Endothelial cell of hepatic sinusoid (primary cell): ENCODE data around the gene ARHGEF7.

ENCODE experiments used
- in situ Hi-C: cut with HindIII; loops from 2 replicates; pipeline ENCODE4 v1.10.0; 2017; ENCODE audit warnings: low sequenced_read_pairs

Gene ARHGEF7

DNA sequence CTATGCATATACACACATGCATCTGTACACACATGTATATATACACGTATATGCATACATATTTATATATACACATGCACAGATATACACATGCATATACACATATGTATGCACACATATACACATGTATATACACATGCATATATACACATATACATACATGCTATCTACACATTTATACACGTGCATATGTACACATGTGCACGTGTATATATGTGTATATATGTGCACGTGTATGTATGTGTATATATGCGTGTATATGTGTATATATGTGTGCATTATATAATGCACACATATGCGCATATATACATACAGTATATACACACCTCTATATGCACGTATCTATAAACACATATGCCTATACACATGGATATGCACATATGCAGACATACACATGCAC is 17.8 kb downstream of the ARHGEF7 start:
- in situ Hi-C loops: no loop called here

DNA sequence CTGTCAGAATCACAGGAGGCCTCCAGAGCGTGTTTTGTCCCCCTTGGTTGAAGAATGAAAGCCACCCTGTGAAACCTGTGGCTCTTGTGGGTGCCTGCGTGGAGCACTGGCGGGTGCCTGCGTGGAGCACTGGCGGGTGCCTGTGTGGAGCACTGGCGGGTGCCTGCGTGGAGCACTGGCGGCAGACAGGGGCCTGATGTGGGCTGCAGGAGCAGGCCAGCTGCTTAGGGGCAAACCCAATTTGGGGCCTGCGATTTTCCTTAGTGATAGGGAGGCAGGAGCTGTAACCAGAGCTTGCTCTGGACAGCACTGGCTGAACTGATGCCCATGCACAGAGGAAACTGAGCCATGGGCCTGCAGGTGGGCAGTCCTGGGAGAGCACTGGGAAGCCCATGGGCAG is 24.3 kb downstream of the ARHGEF7 start:
- in situ Hi-C loops: no loop called here

DNA sequence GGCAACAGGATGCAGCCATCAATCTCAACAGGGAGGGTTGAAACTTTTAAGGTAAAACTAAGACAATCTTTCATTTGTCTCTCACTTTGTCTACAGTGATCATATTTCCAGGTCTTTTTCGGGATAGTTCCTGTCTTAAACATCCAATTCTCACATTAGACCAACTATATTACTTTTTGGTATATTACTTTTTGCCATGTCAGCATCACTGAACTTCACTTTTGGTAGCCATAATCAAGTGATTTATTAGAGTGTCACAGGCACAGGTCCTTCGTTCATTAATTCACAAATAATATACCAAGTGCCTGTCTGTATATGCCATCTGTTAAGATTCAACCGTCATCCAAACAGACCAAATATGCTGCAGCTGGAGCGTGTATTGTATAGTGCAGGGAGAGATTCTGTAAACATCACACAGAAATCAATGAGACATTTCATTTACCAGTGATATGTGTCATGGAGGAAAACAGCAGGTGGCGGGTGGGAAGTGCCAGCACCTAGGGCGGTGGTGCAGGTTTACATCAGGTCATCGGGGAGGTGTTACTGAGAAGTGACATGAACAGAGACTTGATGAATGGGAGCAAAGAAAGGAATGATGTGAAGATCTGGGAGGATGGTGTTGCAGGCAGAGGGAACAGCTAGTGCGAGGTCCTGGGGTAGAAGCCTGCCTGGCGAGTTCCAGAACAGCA is 24.9 kb downstream of the ARHGEF7 start:
- in situ Hi-C loops: no loop called here

DNA sequence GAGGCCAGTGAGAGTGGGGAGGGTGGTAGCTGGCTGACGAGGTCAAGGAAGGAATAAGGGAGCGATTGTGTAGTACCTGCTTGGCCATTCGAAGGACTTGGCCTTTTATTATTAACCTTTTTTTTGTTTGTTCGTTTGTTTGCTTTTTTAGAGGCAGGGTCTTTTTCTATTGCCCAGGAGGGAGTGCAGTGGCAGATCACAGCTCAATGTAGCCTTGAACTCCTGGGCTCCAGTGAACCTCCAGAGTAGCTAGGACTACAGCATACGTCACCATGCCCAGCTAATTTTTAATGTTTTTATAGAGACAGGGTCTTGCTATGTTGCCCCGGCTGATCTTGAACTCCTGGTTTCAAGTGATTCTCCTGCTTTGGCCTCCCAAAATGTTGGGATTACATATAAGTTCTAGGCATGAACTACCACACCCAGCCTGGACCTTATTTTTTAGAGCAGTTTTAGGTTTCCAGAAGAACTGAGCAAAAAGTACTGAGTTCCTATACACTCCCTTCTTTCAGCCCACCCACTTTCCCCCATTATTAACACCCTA is 25.5 kb downstream of the ARHGEF7 start:
- in situ Hi-C loops: no loop called here

DNA sequence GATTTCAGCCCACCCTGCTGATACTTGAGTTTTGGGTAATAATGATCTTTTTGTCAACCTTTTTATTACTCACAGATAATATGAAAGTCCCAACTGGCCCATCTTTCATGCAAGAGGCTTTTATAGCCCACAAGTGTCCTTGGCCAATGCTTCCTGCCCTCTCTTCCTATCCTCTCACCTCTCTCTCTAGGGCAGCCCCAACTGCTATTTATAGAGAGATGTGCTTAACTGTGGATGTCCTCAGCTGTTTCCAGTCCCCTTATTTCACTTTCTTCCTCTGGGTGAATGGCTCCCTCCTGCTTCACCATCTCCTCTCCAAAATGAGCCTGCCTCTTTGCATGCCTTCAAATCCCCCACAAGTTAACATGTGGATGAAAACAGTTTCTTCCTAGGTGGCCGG is 27.4 kb downstream of the ARHGEF7 start:
- in situ Hi-C loops: no loop called here

DNA sequence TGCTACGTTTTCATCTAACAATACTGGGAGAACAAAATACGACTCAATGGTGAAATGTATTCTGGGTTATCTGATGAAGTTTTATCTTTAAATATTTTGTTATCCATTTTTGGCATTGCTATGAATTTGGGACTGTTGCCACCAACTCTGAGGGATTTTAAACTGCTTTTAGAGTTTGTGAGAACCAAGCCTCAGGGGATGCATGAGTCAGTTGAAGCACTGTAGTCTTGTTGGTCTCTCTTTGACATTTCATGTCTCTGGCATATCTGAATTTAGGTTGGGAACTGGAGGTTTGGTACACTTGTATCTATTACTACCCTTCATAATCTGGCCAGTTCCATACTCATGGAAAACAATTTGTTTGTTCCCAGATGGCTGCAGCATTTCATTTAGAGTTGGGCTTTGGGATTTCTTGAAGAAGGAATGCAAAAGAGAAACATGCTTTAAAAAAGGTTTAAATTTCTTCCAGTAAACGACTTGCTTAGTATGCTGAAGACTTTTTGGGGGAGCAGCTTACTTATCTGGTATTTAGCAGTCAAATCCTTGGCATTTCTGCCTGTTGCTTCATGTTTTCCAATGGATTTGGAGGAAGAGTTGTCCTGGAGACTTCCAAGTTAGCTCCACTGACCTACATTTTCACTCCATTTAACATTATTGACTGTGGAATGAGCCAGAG is 28.9 kb downstream of the ARHGEF7 start:
- in situ Hi-C loops: no loop called here

DNA sequence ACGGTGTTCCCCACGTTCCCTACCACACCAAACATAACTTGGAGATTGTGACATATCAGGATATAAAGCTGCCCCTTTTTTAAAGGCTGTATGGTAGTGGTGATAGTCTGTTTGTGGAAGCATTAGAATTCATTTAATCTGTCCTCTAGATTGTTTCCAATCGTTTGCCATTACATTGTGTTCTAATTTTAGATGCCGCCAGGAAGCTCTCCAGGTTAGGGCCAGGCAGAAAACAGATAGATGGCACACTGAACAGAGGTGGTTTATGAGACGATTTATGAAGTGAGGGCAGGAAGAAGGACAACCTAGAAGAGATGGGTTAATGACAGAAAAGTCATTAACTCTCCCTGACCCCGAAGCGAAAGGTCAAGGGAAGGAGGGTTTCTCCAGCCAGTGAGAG is 30.0 kb downstream of the ARHGEF7 start:
- in situ Hi-C loops: no loop called here

DNA sequence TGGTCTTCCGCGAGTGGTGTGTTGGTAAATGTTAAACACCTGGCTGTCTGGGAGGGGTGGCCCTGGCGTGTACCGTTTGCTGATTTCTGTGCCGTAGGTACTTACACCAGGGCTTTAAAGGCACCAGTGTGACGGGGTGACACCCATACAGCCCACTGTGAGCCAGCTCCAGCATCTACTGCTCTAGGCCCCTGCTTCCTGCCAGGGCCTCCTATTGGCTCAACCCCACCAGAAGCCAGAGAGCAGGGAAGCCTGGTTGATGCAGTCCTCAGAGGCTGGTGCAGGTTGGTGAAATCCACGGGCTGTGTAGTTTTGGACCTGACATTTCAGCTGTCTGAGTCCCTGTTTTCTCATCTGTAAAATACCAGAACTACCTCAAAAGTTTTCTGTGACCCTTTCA is 30.4 kb downstream of the ARHGEF7 start:
- in situ Hi-C loops: no loop called here

DNA sequence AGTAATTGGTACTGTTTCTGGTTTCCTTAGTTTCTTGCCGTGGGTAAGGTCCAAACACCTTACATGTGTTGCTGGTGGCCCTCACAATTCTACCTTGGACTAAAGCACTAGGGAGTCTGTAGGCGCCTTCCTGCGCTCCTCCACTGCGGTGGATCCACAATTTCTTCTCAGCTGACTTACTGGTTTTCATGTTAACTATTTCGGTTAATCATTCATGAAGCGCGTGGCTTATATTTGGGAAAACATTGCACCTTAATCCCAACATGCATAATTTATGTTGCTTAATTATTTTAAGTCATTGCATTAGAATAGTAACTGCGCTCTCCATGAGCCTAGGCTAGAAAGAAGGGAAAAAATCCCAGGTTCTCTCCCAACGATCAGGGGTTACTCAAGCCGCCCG is 37.7 kb downstream of the ARHGEF7 start:
- in situ Hi-C loops: no loop called here

DNA sequence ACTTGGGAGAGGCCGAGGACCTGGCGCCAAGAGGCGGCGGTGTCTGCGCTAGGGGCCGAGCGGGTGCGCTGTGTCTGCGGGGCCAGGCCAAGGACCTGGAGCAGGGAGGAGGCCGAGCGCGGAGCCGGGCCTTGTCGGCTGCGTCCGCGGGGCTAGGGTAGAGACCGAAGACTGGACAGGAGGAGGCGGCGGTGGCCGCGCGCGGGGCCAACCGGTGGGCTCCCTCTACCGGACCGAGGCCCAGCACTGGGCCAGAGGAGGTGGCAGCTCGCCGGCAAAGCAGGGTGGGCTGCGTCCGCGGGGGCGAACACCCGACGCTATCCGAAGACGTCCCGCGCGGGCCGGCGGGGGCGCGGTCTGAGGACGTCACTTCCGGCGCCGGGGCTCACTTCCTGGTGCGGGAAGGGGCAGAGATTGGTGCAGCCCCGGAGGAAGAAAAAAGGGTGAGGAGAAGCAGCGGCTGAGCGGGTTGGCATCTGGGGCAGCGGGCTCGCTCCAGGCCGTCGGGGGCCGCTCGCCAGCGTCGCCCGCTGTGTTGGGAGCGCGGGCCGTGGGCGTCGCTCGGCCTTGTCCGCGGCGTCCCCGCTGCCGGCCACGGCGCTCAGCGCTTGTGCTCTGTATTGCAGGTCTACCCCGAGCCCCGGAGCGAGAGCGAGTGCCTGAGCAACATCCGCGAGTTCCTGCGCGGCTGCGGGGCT is 38.3 kb downstream of the ARHGEF7 start:
- in situ Hi-C loops: no loop called here

DNA sequence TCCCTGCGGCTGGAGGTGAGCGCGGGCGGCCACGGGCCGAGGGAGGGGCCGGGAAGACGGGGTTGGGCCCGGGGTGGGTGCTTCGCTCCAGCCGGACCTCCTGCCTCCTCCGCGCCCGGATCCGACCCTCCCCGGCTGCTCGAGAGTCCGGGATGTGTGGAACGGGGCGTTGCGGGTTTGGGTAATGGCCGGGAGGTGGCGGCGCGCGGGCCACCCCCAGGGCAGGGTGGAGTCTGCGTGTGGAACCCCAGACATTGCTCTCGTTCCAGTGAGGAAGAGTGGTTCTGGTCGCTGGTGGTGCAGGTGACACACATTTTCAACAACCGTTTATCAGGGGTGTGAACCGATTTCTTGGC is 38.8 kb downstream of the ARHGEF7 start:
- in situ Hi-C loops: no loop called here

DNA sequence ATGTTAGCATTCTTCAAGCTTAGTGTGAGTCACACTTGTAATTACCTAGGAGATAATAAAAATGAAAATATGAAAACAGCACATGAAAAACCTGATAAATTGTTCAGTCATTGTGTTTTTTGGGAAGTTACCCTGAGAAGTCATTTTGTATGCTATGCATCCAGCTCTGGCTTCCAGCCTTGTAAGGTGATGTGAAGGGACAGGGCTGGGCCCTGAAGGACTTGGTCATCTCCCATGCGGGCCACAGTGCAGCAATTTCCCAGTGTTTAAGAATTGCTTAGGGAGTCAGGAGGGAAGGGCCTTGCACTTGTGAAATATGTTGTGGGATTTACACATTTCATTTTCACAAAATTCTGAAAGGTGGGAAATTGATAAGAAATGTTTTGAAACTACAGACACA is 41.3 kb downstream of the ARHGEF7 start:
- in situ Hi-C loops: no loop called here

DNA sequence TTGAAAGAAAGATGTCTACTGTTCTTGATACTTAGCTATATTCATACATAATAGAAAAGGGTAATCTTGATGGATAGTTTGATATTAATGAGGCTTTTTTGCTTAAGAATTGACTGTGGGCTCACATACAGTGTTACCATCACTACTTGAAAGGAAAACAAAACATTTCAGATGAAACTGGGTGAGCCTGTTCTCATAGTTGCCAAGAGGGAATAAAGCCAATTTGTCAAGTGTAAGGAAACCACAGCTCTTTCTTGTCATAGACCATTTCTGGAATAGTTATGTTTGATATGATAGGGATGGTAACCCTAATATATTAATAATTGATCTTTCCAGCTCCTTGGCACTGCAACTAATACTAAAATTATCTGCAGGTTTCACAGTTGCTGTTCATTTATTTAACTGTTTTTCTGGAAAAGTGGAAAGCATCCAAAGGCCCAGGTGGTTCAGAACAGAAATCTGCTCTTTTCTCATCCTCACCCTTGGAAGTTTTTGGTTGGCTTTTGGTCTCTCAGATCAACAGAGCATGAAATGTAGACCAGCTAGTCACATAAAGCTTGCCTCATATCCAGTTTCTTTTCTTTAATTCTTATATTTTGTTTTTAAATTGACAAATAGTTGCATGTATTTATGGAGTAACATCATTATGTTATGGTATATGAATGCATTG is 43.2 kb downstream of the ARHGEF7 start:
- in situ Hi-C loops: no loop called here

DNA sequence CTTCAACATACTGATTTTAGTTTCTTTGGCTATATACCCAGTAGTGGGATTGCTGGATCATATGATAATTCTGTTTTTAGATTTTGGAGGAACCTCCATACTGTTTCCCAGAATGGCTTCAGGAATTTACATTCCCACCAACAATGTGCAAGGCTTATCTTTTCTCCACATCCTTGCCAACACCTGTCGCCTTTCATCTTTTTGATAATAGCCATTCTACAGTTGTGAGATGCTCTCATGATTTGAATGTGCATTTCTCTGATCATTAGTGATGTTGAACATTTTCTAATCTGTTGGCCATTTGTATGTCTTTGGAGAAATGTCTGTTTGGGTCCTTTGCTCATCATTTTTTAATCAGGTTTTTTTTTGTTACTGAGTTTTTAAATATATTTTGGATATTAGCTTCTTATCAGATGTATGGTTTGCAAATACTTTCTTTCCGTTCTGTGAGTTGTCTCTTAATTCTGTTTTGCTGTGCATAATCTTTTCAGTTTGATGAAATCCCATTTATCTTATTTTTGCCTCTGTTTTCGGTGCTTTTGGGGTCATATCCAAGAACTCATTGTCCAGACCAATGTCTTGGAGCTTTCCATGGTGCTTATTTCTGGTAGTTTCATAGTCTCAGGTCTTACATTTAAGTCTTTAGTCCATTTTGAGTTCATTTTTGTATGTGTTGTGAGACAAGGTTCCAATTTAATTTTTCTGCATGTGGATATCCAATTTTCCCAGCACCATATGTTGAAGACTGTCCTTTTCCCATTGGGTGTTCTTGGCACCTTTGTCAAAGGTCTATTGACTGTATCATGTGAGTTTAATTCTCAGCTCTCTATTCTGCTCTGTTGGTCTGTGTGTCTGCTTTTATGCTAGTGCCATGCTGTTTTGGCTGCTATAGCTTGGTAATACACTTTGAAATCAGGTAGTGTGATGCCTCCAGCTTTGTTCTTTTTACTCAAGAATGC is 44.5 kb downstream of the ARHGEF7 start:
- in situ Hi-C loops: no loop called here

DNA sequence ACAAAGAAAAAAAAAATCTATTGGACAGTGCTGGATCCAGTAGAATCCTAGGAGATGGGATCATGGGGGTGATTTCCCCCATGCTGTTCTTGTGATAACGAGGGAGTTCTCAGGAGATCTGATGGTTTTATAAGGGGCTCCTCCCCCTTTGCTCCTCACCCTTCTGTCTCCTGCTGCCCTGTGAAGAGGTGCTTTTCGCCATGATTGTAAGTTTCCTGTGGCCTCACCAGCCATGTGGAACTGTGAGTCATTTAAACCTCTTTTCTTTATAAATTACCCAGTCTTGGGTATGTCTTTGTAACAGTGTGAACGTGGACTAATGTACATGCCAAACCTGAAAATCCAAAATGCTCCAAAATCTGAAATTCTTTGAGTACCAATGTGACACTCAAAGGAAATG is 45.5 kb downstream of the ARHGEF7 start:
- in situ Hi-C loops: no loop called here

DNA sequence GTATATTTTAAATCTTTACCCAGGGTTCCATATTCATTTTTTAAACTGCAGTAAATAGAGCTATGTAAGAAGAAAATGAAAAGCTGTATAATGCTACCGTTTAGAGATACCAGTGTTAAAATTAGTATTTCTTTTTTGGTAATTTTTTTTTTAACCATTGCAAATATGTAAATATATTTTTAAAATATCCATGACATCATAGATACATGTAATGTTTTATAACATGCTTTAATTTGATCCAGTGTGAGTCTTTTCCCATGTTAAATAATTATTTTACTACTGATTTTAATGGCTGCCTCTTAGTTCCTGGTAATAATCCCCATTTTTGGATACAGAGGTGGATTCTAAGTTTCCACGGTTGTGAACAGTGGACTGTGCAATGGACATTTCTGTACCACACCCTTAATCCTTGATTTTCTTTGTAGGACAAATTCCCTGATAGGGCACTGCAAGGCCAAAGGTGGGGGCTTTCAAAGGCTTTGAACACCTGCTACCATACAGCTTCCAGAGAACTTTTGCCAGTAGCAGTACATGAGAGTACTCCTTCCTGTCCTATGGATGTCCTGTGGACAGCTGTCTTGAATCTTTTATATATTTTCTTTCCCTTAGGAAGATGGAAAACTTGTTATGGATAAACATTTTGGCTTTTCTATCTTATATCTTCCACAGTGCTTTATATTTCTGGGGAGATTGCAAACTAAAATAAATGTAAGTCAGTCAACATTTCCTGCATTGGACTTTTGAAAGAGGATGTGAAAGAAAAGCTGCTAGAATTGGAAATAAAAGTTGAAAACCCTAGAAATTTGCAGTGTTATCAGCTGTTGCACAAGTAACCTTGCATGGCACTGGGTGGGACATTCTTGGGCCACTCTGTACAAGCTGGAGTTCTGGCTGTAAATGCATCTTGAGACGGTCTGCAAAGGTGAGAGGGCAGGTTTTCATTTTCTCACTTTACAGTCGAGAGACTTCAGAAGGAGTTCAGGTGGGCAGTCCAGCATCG is 46.8 kb downstream of the ARHGEF7 start:
- in situ Hi-C loops: no loop called here

DNA sequence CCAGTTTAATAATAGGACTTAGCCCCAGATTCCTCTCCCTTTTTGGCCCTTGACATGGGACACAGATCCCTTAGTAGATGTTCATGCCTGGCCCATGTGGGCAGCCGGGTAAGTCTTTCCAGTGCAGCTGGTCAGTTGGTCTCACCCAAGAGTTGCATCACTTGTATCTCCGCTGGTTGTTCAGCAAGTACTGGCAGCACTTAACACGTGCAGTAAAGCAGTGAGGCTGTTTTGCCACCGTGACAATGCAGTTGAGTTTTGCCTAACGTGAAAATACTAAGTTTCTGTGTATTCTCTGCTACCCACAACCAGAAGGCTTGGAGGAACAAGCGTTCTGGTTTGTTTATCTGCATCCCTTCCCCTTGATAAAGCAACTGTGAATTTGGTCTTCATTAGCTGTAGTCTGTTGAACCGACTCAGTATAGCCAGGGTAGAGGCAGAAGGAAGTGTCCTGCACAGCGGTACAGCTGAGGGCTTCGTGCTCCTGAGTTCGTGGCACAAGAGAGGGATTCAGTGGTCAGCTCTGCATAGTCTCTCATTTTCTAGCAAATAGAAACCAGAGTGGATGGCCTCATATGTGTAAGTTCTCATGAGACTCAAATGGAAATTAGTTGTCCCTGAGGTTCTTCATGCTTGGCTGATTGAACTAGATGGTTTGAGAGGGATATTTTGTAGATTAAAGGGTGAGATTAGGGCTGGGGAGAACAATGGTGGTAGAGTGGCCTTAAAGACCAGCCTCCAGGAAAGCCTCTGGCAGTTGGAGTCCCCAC is 50.3 kb downstream of the ARHGEF7 start:
- in situ Hi-C loops: no loop called here

DNA sequence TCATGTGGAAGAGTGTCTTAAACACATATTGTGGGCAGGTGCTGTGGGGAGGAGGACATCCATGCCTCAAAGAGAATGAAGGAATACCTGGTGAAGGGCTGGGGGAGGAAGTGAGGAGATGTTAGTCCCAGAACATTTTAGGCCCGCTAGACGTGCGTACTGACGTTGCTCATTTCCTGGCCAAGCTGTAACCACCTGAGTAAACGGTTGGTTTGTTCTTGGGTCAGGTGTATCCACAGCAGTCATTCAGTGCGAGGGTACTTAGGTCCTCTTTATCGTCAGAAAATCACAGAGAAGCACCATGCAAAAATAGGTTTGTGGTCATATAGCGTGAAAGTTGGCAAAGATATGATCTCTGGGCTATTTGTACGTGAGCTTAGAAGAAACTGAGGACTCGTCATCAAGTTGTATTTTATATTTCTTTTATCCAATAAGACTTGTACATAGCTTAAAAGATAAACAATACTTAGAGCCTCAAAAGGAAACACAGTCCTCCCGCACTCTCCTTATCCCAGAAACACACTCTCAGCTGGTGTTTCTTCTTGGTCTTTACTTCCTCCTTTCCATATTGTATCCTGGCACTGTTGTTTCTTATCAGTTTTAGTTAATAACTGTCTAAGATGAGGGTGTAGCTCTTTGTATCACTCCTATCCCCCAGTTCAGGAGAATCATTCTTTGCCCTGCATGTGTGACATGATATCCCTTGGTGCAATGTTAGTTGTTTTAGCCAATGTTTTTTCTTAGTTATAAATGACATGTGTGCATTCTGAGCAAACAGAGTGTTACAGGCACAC is 52.0 kb downstream of the ARHGEF7 start:
- in situ Hi-C loops: no loop called here
